Measurements from ENCODE around the gene NAV2. TPM values are rescaled to one million over a fixed set of nuclear protein-coding genes. Genes with fewer than 3 reads are reported as not detected.

The NAV2 gene
- total and polyA plus RNA-seq, 2 donors from 2014 or later: 5.9 to 37.7 TPM

DNA sequence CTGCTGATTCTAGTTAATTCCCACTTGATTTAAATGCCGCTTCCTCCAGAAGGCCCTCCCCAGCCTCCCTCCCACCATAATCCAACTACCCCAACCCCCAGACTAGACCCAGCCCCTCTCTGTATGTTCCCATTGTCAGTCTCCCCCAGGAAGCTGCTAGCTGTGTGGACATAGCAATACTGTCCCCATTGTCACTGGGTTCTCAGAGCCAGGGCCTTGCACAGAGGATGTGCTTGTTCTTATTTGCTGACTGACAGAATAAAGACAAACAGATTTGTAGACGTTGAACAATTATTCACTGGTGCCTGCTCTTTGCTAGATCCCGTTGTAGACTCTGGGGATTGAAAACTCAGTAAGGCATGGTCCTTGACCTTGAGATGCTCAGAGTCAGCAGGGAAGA, 45.7 kb upstream of the NAV2 start:
- Histone ChIP-seq H3K9ac (ENCODE audit: low read length in 3 of 3) (no peak overlapping the region), H3K4me1 (ENCODE audit: control insufficient read depth in 2 of 3, insufficient read depth in 2 of 3, low read depth in 1 of 3, low read length in 3 of 3) (no peaks in the 10 kb centered on the region), H3K27me3 (ENCODE audit: control insufficient read depth, insufficient read depth, low read length) (no peaks in the 10 kb centered on the region), H3K36me3 (ENCODE audit: control insufficient read depth in 2 of 3, insufficient read depth in 3 of 3, low read length in 3 of 3) (no peaks in the 10 kb centered on the region), H3K9me3 (ENCODE audit: control insufficient read depth in 2 of 3, insufficient read depth in 1 of 3, low read length in 3 of 3) (no peaks in the 10 kb centered on the region), H3K27ac (ENCODE audit: low read depth in 2 of 2, low read length in 2 of 2) (no peak overlapping the region), H3K4me3 (ENCODE audit: low read length in 3 of 3) (no peak overlapping the region)
- no peak for TF ChIP-seq CTCF (IDR thresholded peaks at IDR 0.05; ENCODE audit: borderline replicate concordance, extremely low read depth, insufficient read depth)
- DNase-seq: no peak
- intact Hi-C loops (cut with DNase I): no loop called here
- no peak for FAIRE-seq

GRCh38 chr11:19669511-19669910, 43.1 kb upstream of the NAV2 start:
- no peak for FAIRE-seq
- no peak overlapping the region for H3K9ac ChIP-seq (ENCODE audit: low read length in 3 of 3)
- H3K27me3 ChIP-seq (ENCODE audit: control insufficient read depth, insufficient read depth, low read length): no peaks in the 10 kb centered on the region
- no peaks in the 10 kb centered on the region for H3K36me3 ChIP-seq (ENCODE audit: control insufficient read depth in 2 of 3, insufficient read depth in 3 of 3, low read length in 3 of 3)
- no peak for TF ChIP-seq CTCF (IDR thresholded peaks at IDR 0.05; ENCODE audit: borderline replicate concordance, extremely low read depth, insufficient read depth)
- intact Hi-C loops (cut with DNase I): no loop called here
- H3K4me1 ChIP-seq (ENCODE audit: control insufficient read depth in 2 of 3, insufficient read depth in 2 of 3, low read depth in 1 of 3, low read length in 3 of 3): no peaks in the 10 kb centered on the region
- DNase-seq: no peak
- no peak overlapping the region for H3K4me3 ChIP-seq (ENCODE audit: low read length in 3 of 3)
- no peak overlapping the region for H3K27ac ChIP-seq (ENCODE audit: low read depth in 2 of 2, low read length in 2 of 2)
- H3K9me3 ChIP-seq (ENCODE audit: control insufficient read depth in 2 of 3, insufficient read depth in 1 of 3, low read length in 3 of 3): no peaks in the 10 kb centered on the region

DNA sequence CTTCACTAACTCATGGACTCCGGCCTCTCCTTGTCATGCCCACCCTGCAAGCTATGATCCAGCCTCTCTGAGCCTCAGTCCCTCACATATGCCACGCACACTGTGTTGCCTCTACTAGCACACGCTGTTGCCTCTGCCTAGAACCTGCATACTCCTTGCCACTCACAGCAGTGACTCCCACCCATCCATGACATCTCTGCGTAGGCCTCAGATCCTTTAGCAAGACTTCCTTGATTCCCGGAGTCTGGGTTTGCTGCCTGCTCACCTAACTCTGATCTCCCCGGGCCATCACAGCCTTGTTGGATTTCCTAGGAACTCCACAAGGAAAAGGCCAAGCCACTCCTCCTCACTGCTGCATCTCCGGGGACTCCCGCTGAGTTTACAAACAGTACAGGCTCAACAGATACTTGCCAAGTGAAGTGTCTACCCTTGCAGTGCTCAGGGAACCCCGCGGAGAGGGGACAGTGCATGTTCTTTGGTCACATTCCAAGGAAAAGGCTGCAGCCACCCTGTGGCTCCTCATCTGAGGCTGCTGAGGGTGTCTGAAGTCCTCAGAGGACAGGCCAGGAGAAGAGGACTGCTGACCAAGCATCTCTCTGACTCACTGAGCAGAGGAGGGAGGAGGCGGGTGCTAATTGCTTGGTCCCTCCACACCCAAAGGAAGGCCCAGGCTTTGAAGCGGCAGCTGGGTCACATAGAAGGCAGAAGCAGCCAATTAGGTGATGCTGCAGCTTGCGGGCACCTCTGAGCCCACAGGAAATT, 42.4 kb upstream of the NAV2 start:
- Histone ChIP-seq H3K27me3 (ENCODE audit: control insufficient read depth, insufficient read depth, low read length) (no peaks in the 10 kb centered on the region), H3K4me1 (ENCODE audit: control insufficient read depth in 2 of 3, insufficient read depth in 2 of 3, low read depth in 1 of 3, low read length in 3 of 3) (no peaks in the 10 kb centered on the region), H3K9ac (ENCODE audit: low read length in 3 of 3) (no peak overlapping the region), H3K27ac (ENCODE audit: low read depth in 2 of 2, low read length in 2 of 2) (no peak overlapping the region), H3K4me3 (ENCODE audit: low read length in 3 of 3) (no peak overlapping the region), H3K9me3 (ENCODE audit: control insufficient read depth in 2 of 3, insufficient read depth in 1 of 3, low read length in 3 of 3) (no peaks in the 10 kb centered on the region), H3K36me3 (ENCODE audit: control insufficient read depth in 2 of 3, insufficient read depth in 3 of 3, low read length in 3 of 3) (no peaks in the 10 kb centered on the region)
- TF ChIP-seq CTCF (IDR thresholded peaks at IDR 0.05; ENCODE audit: borderline replicate concordance, extremely low read depth, insufficient read depth): no peak
- FAIRE-seq (no peak), DNase-seq (no peak)
- intact Hi-C loops (cut with DNase I): no loop called here

All from kidney (tissue), 14 donors.